DND-41 (cell line): Measurements from ENCODE around the gene SLC5A1.

ENCODE experiments used
- CTCF ChIP-seq: IDR thresholded peaks from 2 replicates; pipeline ENCODE4 v1.5.1; 2012; ENCODE audit warnings: borderline replicate concordance, low read length, moderate library complexity, mild to moderate bottlenecking; ENCODE audit not compliant: poor library complexity, severe bottlenecking; ENCODE audit errors: extremely low read depth
- EZH2 ChIP-seq: IDR thresholded peaks from 3 replicates; pipeline ENCODE4 v1.6.1; 2012; ENCODE audit warnings: borderline replicate concordance, low read depth, mild to moderate bottlenecking, moderate library complexity, low read length, inconsistent platforms; ENCODE audit not compliant: severe bottlenecking

- TF ChIP-seq EZH2 (no peak), CTCF (no peak)
Observed at GRCh38 chr22:32018056-32018455, 25.0 kb upstream of the SLC5A1 start.
